Measurements from ENCODE around the gene SCYGR7.

Gene SCYGR7

DNA sequence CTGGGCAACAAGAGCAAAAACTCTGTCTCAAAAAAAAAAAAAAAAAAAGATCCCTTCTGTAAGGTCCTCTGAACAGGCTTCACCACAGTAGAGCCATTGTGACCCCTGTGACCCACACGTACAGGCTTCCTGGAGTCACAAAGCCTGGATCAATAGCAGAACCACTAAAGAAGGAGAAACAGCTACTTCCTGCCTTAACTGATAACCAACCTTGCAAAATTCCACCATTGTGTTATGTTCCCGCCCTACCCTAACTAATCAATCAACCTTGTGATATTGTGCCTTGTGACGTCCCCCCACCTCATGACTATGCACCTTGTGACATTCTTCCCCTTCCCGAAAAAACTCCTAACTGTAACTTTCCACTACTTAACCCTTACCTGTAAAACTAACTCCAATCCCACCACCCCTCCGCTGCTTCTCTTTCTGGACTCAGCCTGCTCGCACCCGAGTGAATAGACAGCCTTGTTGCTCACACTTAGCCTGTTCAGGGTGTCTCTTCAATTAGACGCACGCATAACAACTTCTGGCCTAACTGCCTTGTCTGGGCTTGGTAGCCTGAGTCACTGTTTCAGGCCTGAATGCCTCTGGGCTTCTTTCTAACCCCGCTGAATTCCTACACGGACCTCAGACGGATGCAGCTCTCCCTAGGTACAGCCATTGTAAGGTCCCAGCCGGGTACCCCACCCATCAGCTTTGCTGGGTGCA is 31.4 kb downstream of the SCYGR7 start:
- DNase-seq (ENCODE audit: low spot score): no peak

DNA sequence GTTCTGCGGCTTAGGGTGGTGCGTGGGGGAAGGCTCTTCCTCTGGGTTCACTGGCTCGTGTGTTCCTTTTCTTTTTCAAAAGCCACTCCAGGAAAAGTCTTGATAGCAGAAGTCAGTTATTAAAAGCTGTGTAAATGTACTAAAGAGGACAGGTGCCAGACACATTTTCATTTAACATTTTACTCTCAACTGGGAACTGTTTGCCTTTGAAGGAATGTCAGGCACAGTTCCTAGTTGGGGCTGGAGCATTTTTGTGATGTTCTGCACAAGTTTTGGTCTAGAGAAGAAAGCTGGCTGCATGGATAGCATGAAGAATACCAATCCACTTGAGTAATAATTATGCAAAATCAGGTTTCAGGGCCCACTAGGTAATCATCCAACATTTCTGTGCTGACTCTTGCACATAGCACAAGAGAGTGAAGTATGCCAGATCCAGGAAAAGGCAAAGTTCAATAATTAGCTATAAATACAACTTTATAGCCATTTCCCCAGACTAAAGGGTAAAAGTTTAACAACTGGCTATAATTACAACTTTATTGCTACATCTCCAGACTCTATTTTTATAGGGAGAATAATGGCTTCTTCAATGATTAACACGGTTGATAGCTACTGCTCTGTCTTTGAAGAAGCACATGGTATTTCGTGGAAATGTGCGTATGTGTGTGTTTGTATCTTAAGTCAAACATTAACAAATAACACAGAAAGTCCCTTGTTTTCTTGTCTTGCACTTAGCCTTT is 33.8 kb downstream of the SCYGR7 start:
- no peak for DNase-seq (ENCODE audit: low spot score)

DNA sequence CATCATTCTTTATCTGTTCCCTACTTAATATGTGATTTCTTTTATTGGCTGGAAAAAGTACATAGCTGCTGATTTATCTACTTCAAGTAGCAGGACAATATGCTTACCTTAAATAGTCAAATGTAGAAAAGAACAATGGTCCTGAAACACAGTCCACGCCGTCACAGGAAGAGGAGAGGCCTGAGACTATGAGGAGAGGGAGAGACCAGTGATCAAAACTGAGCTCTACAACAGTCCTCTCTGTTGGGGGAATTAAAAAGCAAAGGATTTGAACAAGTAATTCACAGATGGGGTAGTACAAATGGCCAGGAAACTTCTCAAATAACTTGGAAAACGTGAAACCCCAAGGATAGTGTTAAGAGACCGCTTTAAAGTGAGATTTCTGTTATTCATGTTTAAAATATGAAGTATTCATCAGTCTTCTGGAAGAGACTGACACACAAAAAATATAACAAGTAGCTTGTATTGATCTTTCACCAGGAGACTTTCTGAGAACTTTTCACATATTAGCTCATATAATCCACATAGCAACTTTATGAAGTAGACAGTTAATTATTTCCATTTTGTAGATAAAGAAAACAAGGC is 37.7 kb downstream of the SCYGR7 start:
- no peak for DNase-seq (ENCODE audit: low spot score)

DNA sequence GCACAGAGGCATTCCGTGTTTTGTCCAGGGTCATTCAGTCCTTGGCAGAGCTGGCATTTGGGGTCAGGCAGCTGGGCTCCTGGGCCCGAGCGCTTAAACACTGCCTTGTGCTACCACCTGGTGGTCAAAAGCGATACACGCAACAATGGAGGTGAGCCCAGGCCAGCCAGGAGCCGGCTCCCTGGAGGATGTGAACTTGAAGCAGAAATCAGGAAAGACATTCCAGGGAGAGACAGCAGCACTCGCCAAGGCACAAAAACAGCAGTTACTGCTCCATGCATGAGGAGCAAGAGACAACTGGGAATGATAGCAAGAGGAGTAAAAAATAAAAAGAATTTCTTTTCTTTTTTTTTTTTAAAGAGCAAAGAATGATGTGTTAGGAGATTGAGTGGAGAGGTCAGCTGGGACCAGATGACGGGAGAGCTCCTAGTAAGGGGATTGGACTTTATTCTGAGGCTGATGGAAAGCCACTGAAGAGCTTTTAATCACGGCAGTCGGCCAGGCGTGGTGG is 38.3 kb downstream of the SCYGR7 start:
- peak; percentile 37 for DNase-seq (ENCODE audit: low spot score)

GRCh38 chr2:227767830-227768229 is 39.7 kb downstream of the SCYGR7 start:
- DNase-seq (ENCODE audit: low spot score): no peak

DNA sequence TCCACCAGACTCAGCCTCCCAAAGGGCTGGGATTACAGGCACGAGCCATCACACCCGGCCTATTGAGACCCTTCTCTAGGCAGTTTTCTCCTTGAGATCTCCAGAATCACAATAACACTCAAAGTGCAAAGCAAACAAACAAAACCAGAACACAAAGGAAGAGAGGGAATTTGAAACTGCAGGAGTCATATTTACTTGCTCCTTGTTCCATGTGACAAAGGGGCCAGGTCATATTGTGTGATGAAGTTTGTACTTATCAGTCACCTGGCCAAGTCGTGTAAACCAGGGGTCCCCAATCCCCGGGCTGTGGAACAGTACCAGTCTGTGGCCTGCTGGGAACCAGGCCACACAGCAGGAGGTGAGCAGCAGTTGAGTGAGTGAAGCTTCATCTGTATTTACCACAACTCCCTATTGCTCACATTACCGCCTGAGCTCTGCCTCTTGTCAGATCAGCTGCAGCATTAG is 44.1 kb downstream of the SCYGR7 start:
- DNase-seq (ENCODE audit: low spot score): no peak

DNA sequence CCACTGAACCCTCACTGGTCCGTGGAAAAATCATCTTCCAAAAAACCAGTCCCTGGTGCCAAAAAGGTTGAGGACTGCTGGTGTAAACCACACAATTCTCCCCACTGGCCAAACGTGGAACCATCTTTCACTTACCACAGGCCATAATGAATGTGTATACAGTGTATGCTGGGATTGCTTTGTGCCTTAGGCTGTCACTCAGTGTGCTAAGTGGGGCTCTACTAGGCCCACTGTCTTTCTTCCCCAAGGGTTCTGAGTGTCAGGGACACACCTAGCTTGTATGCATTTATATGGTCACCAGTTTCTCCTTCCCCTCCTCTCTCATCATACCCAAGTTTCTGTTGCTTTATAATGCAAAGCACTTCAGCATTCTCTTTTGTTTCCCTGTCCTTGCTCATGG is 44.8 kb downstream of the SCYGR7 start:
- no peak for DNase-seq (ENCODE audit: low spot score)

- DNase-seq (ENCODE audit: low spot score): peak; percentile 10
These were observed 46.0 kb downstream of the SCYGR7 start for GRCh38 chr2:227774011-227774624.

DNA sequence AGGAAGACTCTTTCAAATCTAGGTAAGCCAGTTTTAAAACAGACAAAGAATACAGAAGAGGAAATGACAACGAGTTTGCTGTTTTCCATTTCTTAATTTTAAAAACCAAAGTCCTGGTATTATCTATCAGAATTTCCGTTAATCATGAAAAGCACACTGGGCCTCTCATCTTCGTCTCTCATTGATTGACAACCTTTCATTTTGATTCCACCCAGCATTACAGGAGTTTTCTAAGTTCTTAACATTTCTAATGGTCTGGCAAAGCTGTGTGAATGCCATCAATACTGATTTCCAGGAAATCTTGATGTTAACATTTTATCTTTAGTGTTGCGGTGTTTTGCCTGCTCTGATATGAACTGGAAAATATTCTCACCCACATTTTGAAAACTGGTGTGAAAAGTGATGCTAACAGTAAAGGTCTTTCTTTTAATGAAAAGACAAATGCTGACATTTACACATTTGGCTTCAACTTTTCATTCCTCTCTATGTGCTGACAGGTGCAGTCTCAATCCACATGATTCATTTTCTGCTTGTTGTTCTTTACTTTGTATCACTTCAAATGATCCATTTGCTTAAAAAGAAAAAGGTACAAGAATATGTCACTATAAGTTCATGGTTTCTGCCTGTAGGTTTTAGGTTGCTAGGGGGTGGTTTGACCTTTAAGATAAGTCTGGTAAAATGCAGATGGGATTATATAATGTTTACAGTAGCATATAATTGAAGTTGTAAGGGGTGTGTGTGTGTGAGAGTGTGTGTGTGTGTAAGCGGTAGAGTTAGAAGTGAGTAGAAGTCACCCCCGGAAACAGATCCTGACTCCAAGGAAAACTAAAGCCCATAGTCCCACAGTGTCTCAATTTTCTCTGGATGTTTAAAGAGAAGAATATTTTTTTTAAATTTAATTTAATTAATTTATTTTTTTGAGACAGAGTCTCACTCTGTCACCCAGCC is 47.0 kb downstream of the SCYGR7 start:
- DNase-seq (ENCODE audit: low spot score): no peak
